HCT116 (cell line): ENCODE measurements around the gene PLEKHG3. TPM values are rescaled to one million over a fixed set of nuclear protein-coding genes. Genes with fewer than 3 reads are reported as not detected.

ENCODE experiments used
- ATAC-seq: fragments of 200-7000 bp; cut with Tn5 transposase; 2 replicates; pipeline ENCODE4 v1.9.1; 2020; ENCODE audit warnings: mild to moderate bottlenecking, moderate library complexity
- BruUV-seq: library from RNA; stranded (reverse); fragments of 400-500 nt; replicated peaks from 2 replicates; lab custom pipeline; 2021; lab: Mats Ljungman, UMichigan
- CTCF ChIA-PET: fragments of 300-600 bp; sonication (Branson Sonifier 250); formaldehyde crosslinking; loops from one replicate; lab custom pipeline; 2021; ENCODE audit warnings: antibody characterized with exemption; lab: Charles Lee
- POLR2A ChIA-PET: fragments of 300-600, 350-600 bp; sonication (Branson Sonifier 250); formaldehyde crosslinking; loops from one replicate; lab custom pipeline; 2021; ENCODE audit warnings: antibody characterized with exemption; lab: Charles Lee
- RAD21 ChIA-PET, 2 experiments: fragments of 300-600 bp; sonication (Branson Sonifier 250); formaldehyde crosslinking; loops; one replicate each; lab custom pipeline; 2023; ENCODE audit warnings: low total read pairs in 2 of 2; ENCODE audit not compliant: uncharacterized antibody in 2 of 2, unreplicated experiment in 2 of 2, low non-redundant PET in 1 of 2; lab: Charles Lee
- DNase-seq: peaks from one replicate; pipeline ENCODE4 v3.0.0-alpha.2; 2010; ENCODE audit warnings: low read depth, low spot score
- H2AFZ ChIP-seq: fragments of 200-600 bp; shearing (Covaris generic), sonication (generic); 2 replicates; pipeline ENCODE4 v1.6.1; 2017; ENCODE audit warnings: low read depth, mixed run types, mixed read lengths, antibody characterized with exemption, low read length; ENCODE audit not compliant: poor library complexity, severe bottlenecking
- H3K27ac ChIP-seq: 2 replicates; pipeline ENCODE4 v1.5.1; 2012; ENCODE audit warnings: low read depth, low read length
- H3K27me3 ChIP-seq: fragments of 200-600 bp; sonication (generic); 2 replicates; pipeline ENCODE4 v1.6.1; 2016; ENCODE audit warnings: mixed run types, low read length, mixed read lengths; ENCODE audit not compliant: insufficient read depth
- H3K36me3 ChIP-seq, 2 experiments: fragments of 200-500 bp in 1 of 2; fragments of 200-600 bp in 1 of 2; sonication (Bioruptor generic) in 1 of 2; sonication (generic) in 1 of 2; 2 replicates each; pipeline versions ENCODE4 v1.5.1 to v1.6.1; 2014 to 2016; ENCODE audit warnings: low read length in 2 of 2, inconsistent platforms in 1 of 2, mixed read lengths in 1 of 2, mixed run types in 1 of 2; ENCODE audit not compliant: insufficient read depth in 2 of 2, control insufficient read depth in 1 of 2
- H3K4me1 ChIP-seq, 2 experiments: fragments of 200-600 bp in 1 of 2; sonication (generic) in 1 of 2; 2 replicates each; pipeline versions ENCODE4 v1.5.1 to v1.6.1; 2012 to 2017; ENCODE audit warnings: low read length in 2 of 2, inconsistent platforms in 1 of 2, mild to moderate bottlenecking in 1 of 2, mixed read lengths in 1 of 2, mixed run types in 1 of 2, moderate library complexity in 1 of 2; ENCODE audit not compliant: insufficient read depth in 2 of 2, control insufficient read depth in 1 of 2
- H3K4me2 ChIP-seq: fragments of 200-600 bp; sonication (generic); 2 replicates; pipeline ENCODE4 v1.6.1; 2017; ENCODE audit warnings: mixed run types, low read length, mixed read lengths
- H3K4me3 ChIP-seq, 2 experiments: fragments of 200-600 bp in 1 of 2; sonication (generic) in 1 of 2; replicated peaks in 1 of 2; 2 replicates each; pipeline ENCODE4 v1.5.1; 2011 to 2016; ENCODE audit warnings: low read length in 2 of 2, control low read depth in 1 of 2, low read depth in 1 of 2, mild to moderate bottlenecking in 1 of 2, mixed read lengths in 1 of 2, mixed run types in 1 of 2
- H3K79me2 ChIP-seq: fragments of 200-600 bp; sonication (generic); 2 replicates; pipeline ENCODE4 v1.6.1; 2017; ENCODE audit warnings: mild to moderate bottlenecking, mixed run types, low read length, moderate library complexity, mixed read lengths; ENCODE audit not compliant: insufficient read depth
- H3K9ac ChIP-seq: fragments of 200-600 bp; sonication (generic); 2 replicates; pipeline ENCODE4 v1.6.1; 2016; ENCODE audit warnings: low read length, mixed read lengths
- H3K9me2 ChIP-seq: fragments of 200-600 bp; sonication (generic), shearing (Covaris generic); 2 replicates; pipeline ENCODE4 v1.6.1; 2017; ENCODE audit warnings: mixed run types, mild to moderate bottlenecking, moderate library complexity; ENCODE audit not compliant: insufficient read depth
- H3K9me3 ChIP-seq, 2 experiments: fragments of 200-500 bp in 1 of 2; fragments of 200-600 bp in 1 of 2; sonication (Bioruptor generic) in 1 of 2; sonication (generic) in 1 of 2; 2 replicates each; pipeline ENCODE4 v1.6.1; 2014 to 2017; ENCODE audit warnings: low read length in 2 of 2, mixed read lengths in 2 of 2, inconsistent platforms in 1 of 2, low read depth in 1 of 2, mild to moderate bottlenecking in 1 of 2, mixed run types in 1 of 2, moderate library complexity in 1 of 2; ENCODE audit not compliant: control insufficient read depth in 1 of 2, insufficient read depth in 1 of 2
- H4K20me1 ChIP-seq: fragments of 200-600 bp; sonication (generic), shearing (Covaris generic); 2 replicates; pipeline ENCODE4 v1.6.1; 2017; ENCODE audit warnings: mixed run types, mild to moderate bottlenecking, moderate library complexity; ENCODE audit not compliant: insufficient read depth
- POLR2AphosphoS5 ChIP-seq: IDR thresholded peaks from 2 replicates; pipeline ENCODE4 v1.6.1; 2011; ENCODE audit warnings: mild to moderate bottlenecking, low read depth, low read length, moderate library complexity
- SIN3A ChIP-seq: IDR thresholded peaks from 2 replicates; pipeline ENCODE4 v1.6.1; 2012; ENCODE audit warnings: low read depth
- ZNF274 ChIP-seq: fragments of 200-500 bp; sonication (Bioruptor generic); IDR thresholded peaks from 2 replicates; pipeline ENCODE4 v1.6.1; 2014; ENCODE audit warnings: mild to moderate bottlenecking, low read depth, low read length, inconsistent platforms
- intact Hi-C: fragments of 100-400 bp; cut with micrococcal nuclease; formaldehyde crosslinking; loops from 2 replicates; pipeline ENCODE4 v1.10.0; 2022
- total RNA-seq: library from RNA; stranded (reverse); gene quantifications from one replicate; pipeline ENCODE4 v1.2.1, GENCODE V29; 2021; ENCODE audit not compliant: unreplicated experiment
- TF ChIP-seq, protein P1 (sequence below), 3 experiments: fragments of 200-600 bp in 1 of 3; sonication (generic) in 1 of 3; IDR thresholded peaks in 2 of 3; conservative IDR thresholded peaks in 1 of 3; 2 replicates each; pipeline ENCODE4 v1.5.1; 2012 to 2017; ENCODE audit warnings: low read depth in 2 of 3, low read length in 2 of 3, antibody characterized with exemption in 1 of 3, borderline replicate concordance in 1 of 3, control low read depth in 1 of 3, mild to moderate bottlenecking in 1 of 3, mixed read lengths in 1 of 3, mixed run types in 1 of 3, moderate library complexity in 1 of 3; ENCODE audit not compliant: insufficient read depth in 1 of 3

PLEKHG3 gene
- total RNA-seq, 1 experiment from 2014 or later, result 55.6 TPM

DNA sequence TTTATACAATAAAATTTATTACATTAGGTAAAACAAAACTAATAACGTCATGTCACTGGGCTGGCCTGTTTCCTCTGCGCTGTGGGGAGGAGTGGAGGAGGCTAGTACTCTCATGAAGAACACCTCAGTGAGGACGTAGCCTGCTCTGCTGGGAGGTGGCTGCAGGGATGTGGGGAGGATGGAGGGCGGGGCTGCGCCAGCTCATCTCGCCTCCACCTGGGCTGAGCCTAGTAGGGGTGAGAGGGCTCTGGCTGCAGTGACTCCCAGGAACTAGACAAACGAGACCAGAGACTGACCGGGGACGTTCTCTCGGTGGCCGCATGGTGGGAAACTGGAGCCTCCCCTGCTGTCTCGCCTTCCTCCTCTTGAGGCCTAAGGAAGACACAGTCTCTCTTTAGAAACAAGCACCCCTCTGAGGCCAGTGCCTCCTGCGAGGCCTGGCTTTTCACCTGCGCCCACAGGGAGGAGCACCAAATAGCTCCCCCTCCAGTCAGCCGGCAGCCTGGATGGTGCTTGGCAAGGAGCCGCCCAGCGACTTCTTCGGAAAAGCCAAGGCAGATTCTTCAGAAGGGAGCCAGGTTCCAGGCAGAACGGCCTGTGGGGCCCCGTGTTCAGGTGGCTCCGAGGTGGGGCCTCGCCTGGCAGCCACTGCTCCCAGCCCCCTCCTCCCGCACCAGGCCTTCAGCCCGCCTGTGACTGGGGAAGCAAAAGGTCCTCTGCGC is 62.4 kb downstream of the PLEKHG3 start:
- TF ChIP-seq, protein P1, sequence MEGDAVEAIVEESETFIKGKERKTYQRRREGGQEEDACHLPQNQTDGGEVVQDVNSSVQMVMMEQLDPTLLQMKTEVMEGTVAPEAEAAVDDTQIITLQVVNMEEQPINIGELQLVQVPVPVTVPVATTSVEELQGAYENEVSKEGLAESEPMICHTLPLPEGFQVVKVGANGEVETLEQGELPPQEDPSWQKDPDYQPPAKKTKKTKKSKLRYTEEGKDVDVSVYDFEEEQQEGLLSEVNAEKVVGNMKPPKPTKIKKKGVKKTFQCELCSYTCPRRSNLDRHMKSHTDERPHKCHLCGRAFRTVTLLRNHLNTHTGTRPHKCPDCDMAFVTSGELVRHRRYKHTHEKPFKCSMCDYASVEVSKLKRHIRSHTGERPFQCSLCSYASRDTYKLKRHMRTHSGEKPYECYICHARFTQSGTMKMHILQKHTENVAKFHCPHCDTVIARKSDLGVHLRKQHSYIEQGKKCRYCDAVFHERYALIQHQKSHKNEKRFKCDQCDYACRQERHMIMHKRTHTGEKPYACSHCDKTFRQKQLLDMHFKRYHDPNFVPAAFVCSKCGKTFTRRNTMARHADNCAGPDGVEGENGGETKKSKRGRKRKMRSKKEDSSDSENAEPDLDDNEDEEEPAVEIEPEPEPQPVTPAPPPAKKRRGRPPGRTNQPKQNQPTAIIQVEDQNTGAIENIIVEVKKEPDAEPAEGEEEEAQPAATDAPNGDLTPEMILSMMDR (IDR thresholded peaks at IDR 0.05 in 2 of 3, conservative IDR thresholded peaks at IDR 0.05 in 1 of 3; ENCODE audit: borderline replicate concordance in 1 of 3, insufficient read depth in 1 of 3, low read depth in 2 of 3, low read length in 2 of 3), result 0 out of 6 replicates have a peak, but pooled peaks of 1 of the 3 experiments have one; percentile 10
- TF ChIP-seq ZNF274, result no peak
- no peak for TF ChIP-seq POLR2AphosphoS5
- TF ChIP-seq SIN3A, result no peak
- H3K4me1 ChIP-seq, result peaks cover 23 to 48% of the 10 kb centered on the region in 2 experiments; a peak in 3 of 4 replicates
- RAD21 ChIA-PET, result no interaction called here
- no peak overlapping the region for H3K27ac ChIP-seq
- no peaks in the 10 kb centered on the region for H3K27me3 ChIP-seq
- H3K9me3 ChIP-seq, result no peaks in the 10 kb centered on the region
- DNase-seq (no peak), ATAC-seq (peak; percentile 69)
- H3K9ac ChIP-seq, result no peak overlapping the region
- CTCF ChIA-PET, result interaction anchor here (1.3 kb wide), 1 partner anchor 33 kb away, joined by 4 read pairs; no protein-coding TSS in a partner anchor
- POLR2A ChIA-PET, result no interaction called here
- H3K79me2 ChIP-seq, result no peaks in the 10 kb centered on the region
- no TSS peak for BruUV-seq
- peak overlapping the region; percentile 50 for H3K4me2 ChIP-seq
- intact Hi-C loops, result loop anchor here (1.0 kb wide), 1 partner anchor 95 kb away; no protein-coding TSS in a partner anchor
- H3K4me3 ChIP-seq, result no peak overlapping the region
- H2AFZ ChIP-seq, result no peak overlapping the region
- no peaks in the 10 kb centered on the region for H4K20me1 ChIP-seq
- no peaks in the 10 kb centered on the region for H3K36me3 ChIP-seq
- H3K9me2 ChIP-seq, result no peaks in the 10 kb centered on the region
